ENCODE results near the gene PHF20. TPM values are rescaled to one million over a fixed set of nuclear protein-coding genes. Genes with fewer than 3 reads are reported as not detected.
A peak's percentile ranks its signal among the peaks of the same experiment; 100 is the strongest.

The PHF20 gene
- total RNA-seq, 1 donor from 2014 or later, result 44.6 TPM

- Mint-ChIP-seq H3K4me1 (ENCODE audit: low read depth) (peaks cover 8% of the 10 kb centered on the region), H3K9me3 (ENCODE audit: low read depth) (no peaks in the 10 kb centered on the region), H3K27ac (ENCODE audit: unreplicated experiment) (no peak overlapping the region), H3K36me3 (ENCODE audit: low read depth) (no peaks in the 10 kb centered on the region), H3K4me3 (ENCODE audit: unreplicated experiment) (no peak overlapping the region), H3K27me3 (ENCODE audit: low read depth) (no peaks in the 10 kb centered on the region)
- no peak for TF ChIP-seq CTCF (IDR thresholded peaks at IDR 0.05)
- DNase-seq (ENCODE audit: low spot score), result no peak
Measured at GRCh38 chr20:35981969-35982368, 210.2 kb downstream of the PHF20 start.

- no peak for TF ChIP-seq CTCF (IDR thresholded peaks at IDR 0.05)
- Mint-ChIP-seq H3K4me3 (ENCODE audit: unreplicated experiment) (no peak overlapping the region), H3K9me3 (ENCODE audit: low read depth) (no peaks in the 10 kb centered on the region), H3K27ac (ENCODE audit: unreplicated experiment) (no peak overlapping the region), H3K36me3 (ENCODE audit: low read depth) (no peaks in the 10 kb centered on the region), H3K4me1 (ENCODE audit: low read depth) (peaks cover 8% of the 10 kb centered on the region), H3K27me3 (ENCODE audit: low read depth) (peaks cover 6% of the 10 kb centered on the region)
- no peak for DNase-seq (ENCODE audit: low spot score)
Measured at GRCh38 chr20:35984382-35984781, 212.6 kb downstream of the PHF20 start.

- no peak for TF ChIP-seq CTCF (IDR thresholded peaks at IDR 0.05)
- Mint-ChIP-seq H3K4me3 (ENCODE audit: unreplicated experiment) (no peak overlapping the region), H3K9me3 (ENCODE audit: low read depth) (no peaks in the 10 kb centered on the region), H3K36me3 (ENCODE audit: low read depth) (no peaks in the 10 kb centered on the region), H3K27ac (ENCODE audit: unreplicated experiment) (no peak overlapping the region), H3K27me3 (ENCODE audit: low read depth) (peaks cover 9% of the 10 kb centered on the region), H3K4me1 (ENCODE audit: low read depth) (peaks cover 3% of the 10 kb centered on the region)
- no peak for DNase-seq (ENCODE audit: low spot score)
Measured at GRCh38 chr20:35985806-35986205, 214.0 kb downstream of the PHF20 start.

GRCh38 chr20:35988910-35989463 lies 217.2 kb downstream of the PHF20 start:
- H3K27me3 Mint-ChIP-seq (ENCODE audit: low read depth), result peaks cover 9% of the 10 kb centered on the region
- no peaks in the 10 kb centered on the region for H3K9me3 Mint-ChIP-seq (ENCODE audit: low read depth)
- H3K36me3 Mint-ChIP-seq (ENCODE audit: low read depth), result no peaks in the 10 kb centered on the region

GRCh38 chr20:35991142-35991771 lies 219.4 kb downstream of the PHF20 start:
- H3K4me3 Mint-ChIP-seq (ENCODE audit: unreplicated experiment), result no peak overlapping the region
- H3K9me3 Mint-ChIP-seq (ENCODE audit: low read depth), result no peaks in the 10 kb centered on the region
- TF ChIP-seq CTCF (IDR thresholded peaks at IDR 0.05), result peak; percentile 76
- H3K27ac Mint-ChIP-seq (ENCODE audit: unreplicated experiment), result no peak overlapping the region
- no peaks in the 10 kb centered on the region for H3K36me3 Mint-ChIP-seq (ENCODE audit: low read depth)
- DNase-seq (ENCODE audit: low spot score), result no peak
- peaks cover 16% of the 10 kb centered on the region for H3K4me1 Mint-ChIP-seq (ENCODE audit: low read depth)
- peaks cover 9% of the 10 kb centered on the region for H3K27me3 Mint-ChIP-seq (ENCODE audit: low read depth)

More at GRCh38 chr20:35988910-35989463, 217.2 kb downstream of the PHF20 start:
- H3K4me1 Mint-ChIP-seq (ENCODE audit: low read depth), result peaks cover 8% of the 10 kb centered on the region
- no peak overlapping the region for H3K4me3 Mint-ChIP-seq (ENCODE audit: unreplicated experiment)
- no peak for DNase-seq (ENCODE audit: low spot score)
- TF ChIP-seq CTCF (IDR thresholded peaks at IDR 0.05), result no peak
- H3K27ac Mint-ChIP-seq (ENCODE audit: unreplicated experiment), result no peak overlapping the region
